GM19351 (cell line): ENCODE data around the gene COMTD1.
A peak's percentile ranks its signal among the peaks of the same experiment; 100 is the strongest.
"Not testable (repeated sequence)": the region's sequence is repeated elsewhere in the genome, so short reads cannot be mapped to it uniquely, and the experiment has no call there.

Experiments used
- ATAC-seq: cut with Tn5 transposase; IDR thresholded peaks from one replicate; pipeline ENCODE4 v1.9.1; 2021; ENCODE audit warnings: mild to moderate bottlenecking, moderate library complexity; ENCODE audit not compliant: unreplicated experiment

The COMTD1 gene

DNA sequence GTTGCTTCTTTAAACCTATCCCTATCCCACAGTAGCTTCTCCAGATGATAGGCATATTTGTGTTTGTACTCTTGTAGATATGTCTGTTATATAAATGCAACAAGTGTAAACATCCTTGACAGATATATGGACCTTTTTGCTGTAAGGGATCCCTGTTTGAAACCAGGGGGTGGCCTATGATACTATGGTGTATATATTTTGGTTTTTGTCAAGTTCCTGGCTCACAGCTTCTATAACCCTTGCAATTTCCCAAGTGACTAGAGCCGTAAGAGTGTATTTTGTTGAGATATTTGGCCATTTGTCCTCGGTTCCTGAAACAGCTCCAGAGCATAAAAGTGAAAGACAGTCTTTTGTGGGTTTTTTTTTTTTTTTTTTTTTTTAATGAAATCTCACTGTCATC lies 9.7 kb downstream of the COMTD1 start:
- no peak for ATAC-seq

- ATAC-seq = no peak
Observed at GRCh38 chr10:75223507-75223906, 12.2 kb downstream of the COMTD1 start.

DNA sequence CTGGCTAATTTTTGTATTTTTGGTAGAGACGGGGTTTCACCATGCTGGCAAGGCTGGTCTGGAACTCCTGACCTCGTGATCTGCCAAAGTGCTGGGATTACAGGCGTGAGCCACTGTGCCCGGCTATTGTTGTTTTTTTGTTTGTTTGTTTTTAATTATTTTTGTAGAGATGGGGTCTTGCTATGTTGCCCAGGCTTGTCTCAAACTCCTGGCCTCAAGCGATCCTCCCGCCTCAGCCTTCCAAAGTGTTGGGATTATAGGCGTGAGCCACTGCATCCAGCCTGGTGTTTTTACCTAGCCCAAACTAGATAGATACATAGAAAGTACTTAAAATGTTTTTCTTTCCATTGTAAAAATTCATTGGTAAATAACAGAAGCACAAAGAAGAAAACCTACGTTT lies 14.3 kb downstream of the COMTD1 start:
- not testable (repeated sequence) for ATAC-seq

DNA sequence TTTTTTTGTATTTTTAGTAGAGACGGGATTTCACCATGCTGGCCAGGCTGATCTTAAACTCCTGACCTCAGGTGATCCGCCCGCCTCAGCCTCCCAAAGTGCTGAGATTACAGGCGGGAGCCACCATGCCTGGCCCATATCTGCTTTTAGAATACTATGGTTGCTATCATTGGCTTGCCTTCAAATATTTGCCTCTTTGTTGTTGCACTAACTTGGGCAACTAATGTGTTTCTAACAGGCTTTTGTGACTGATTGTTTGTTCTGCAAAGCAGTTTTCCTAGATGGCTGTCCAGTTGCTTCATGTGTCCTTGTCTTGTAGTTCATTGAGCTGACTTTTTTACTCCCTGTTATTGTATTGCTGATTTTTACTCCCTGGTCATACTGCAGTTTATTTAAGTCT lies 15.5 kb downstream of the COMTD1 start:
- no peak for ATAC-seq

GRCh38 chr10:75212343-75212742 lies 23.4 kb downstream of the COMTD1 start:
- ATAC-seq = no peak

DNA sequence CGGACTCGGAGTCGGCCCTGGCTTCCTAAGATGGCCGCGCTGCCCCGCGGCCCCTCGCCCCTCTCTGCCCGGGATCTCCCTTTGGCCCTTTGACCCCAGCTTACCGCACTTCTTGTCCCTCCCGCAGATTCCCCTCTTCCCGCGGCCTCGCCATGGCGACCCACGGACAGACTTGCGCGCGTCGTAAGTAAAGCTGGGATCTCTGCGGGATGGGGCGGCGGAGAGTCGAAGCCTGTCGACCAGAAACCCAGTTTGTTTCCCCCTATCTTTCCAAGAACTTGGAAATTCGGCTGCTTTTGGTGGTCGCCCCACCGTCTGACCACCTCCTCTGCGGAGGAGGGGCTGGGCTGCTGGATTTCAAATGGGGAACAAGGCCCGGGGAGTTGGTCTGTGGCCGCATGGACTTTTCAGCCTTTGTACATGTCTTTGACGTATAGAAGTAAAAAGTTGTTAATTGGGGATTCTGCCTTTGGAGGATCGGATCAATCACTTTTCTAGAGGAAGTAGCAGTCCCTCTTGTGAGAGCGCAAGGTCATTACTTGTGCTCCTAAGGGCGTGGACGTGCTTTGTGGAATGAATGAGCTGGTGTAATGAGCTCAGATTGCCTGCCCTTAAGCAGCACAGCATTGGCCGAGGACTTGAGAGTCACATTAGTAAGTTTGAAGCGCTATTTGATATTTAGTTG lies 24.6 kb downstream of the COMTD1 start:
- ATAC-seq = no peak

DNA sequence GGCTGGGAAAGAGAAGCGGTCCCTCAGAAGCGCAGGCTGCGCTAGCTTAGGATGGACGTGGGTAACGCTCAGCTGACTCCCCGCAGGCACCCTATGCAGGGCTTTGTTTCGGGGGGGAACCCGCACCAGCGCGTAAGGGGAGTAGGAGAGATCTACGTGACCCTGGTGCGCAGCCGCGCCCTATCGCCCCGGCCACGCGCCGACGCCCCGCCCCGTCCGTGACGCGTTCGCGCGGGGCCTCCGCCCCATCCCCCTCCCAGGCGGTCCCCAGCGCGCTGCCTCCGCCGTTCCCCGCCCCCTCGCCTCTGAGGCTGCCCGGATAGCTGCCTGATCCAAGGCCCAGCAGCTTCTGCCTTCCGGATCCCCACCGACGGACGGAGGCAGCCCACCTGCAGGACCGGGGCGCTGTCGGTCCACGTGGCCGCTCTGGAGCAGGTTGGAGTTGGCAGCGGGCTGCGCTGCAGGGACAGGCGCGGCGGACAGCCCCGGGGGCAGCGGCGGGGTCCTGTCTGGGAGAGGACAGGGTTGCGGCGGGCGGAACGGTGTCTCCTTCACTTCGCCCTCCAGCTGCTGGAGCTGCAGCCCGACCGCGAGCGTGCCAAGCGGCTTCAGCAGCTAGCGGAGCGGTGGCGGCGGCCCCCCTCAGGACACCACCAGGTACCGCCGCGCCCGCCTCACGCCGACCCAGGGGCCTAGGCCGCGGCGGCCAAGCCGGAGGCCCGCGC lies 25.3 kb downstream of the COMTD1 start, which contains the start of gene VDAC2:
Gene VDAC2 (plus strand): TSS at position 515 of the 725 bp plus-strand sequence. CDS start 363 bp downstream, outside the sequence.
- ATAC-seq = peak; percentile 85

DNA sequence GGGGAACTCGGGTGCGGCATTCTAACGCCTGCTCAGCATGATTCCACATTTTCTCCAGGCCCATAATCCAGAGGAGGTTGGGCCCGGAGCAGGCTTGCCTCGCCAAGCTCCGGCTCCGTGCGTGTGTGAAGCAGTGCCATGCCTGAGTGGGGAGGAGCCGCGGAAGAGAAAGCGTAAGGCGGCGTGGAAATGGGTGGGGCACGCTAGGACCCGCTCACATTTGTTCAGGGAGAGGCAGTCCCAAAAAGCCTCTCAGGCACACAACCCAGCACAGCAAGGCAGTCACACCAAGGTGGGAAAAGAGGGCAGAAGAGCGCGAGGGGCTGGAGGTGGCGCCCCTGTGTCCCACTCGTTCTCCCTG lies 25.9 kb downstream of the COMTD1 start:
- ATAC-seq = peak; percentile 66

GRCh38 chr10:75209086-75209920 lies 26.5 kb downstream of the COMTD1 start:
- ATAC-seq = peak; percentile 2

- ATAC-seq = no peak
Observed at GRCh38 chr10:75208181-75208580, 27.6 kb downstream of the COMTD1 start.

GRCh38 chr10:75207857-75208144 lies 28.0 kb downstream of the COMTD1 start:
- no peak for ATAC-seq

DNA sequence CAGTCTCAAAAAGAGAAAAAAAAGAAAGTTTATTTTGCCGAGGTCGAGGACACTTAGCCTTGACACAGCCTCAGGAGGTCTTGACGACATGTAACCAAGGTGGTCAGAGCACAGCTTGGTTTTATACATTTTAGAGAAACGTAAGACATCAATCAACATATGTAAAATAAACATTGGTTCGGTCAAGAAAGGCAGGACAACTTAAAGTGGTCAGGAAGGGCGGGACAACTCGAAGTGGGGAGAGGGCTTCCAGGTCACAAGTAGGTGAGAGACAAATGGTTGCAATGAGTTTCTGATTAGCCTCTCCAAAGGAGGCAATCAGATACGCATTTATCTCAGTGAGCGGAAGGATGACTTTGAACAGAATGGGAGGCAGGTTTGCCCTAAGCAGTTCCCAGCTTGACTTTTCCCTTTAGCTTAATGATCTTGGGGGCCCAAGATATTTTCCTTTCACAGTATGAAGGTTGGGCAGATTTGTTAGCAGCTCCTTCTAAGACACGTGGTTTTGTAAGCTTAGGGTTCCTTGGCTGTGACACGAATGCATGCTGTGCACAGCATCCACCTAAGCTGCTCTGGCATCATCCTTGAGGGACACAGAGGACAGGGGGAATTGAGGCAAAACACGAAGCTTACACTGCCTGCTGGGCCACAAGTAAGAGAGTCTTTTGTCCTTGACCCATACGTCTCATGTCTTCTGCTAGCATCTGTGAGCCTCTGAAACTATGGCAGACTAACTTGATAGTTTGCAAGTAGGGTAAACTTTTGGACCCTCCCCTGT lies 28.5 kb downstream of the COMTD1 start:
- ATAC-seq = no peak

GRCh38 chr10:75206638-75207037 lies 29.1 kb downstream of the COMTD1 start:
- ATAC-seq = not testable (repeated sequence)

DNA sequence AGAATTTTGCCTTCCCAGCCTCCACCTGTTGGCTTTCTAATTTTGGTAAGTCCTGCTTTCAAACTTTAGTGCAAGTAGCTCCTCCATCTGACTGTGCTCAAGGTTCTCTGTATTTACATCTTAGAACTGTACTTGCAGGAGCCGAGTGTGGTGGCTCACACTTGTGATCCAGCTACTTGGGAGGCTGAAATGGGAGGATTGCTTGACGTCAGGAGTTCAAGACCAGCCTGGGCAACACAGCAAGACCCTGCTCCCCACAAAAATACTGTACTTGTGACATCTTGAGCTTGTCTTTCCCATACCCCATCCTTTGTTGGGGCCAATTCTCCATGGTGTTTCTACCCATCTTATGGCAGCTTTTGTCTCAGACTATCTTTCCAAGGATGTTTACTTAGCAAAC lies 29.8 kb downstream of the COMTD1 start:
- ATAC-seq = no peak

GRCh38 chr10:75203724-75204123 lies 32.0 kb downstream of the COMTD1 start:
- ATAC-seq = no peak

- ATAC-seq = not testable (repeated sequence)
Observed at GRCh38 chr10:75203046-75203620, 32.6 kb downstream of the COMTD1 start.

GRCh38 chr10:75202321-75203045 lies 33.3 kb downstream of the COMTD1 start:
- ATAC-seq = no peak

DNA sequence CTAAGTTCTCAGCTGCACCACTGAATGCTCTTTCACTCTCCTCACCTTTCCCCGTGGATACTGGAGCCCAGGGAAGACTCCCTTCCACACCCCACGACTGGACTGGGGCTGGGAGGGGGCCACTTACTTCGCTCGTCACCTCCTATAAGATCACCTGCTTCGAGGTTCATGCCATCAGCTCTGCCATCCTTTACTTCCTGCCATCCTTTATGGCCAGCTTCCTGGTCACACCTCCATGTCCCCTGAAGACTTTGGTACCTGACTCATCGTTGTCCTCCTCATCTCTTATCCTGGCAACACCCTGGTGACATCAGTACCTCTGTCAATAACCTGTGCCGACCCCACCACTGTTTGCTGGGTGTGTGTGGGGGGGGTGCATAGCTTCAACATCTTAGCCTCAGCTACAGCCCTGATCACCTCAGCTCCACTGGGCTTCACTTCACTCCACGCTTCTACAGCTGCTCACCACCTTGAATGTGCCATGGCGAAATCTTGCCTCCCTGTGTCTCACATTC lies 33.9 kb downstream of the COMTD1 start:
- ATAC-seq = no peak

DNA sequence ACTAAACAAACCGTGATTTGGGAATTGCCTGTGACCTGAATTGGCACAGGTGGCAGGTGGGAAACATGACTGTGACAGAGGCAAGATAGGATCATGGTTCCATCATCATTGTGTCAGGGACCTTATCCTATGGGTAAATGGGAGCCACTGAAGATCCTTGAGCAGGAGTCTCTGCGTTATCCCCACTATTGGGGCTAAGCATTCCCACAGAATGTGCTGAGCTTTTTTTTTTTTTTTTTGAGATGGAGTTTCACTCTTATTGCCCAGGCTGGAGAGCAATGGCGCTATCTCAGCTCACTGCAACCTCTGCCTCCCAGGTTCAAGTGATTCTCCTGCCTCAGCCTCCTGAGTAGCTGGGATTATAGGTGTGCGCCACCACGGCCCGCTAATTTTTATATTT lies 35.8 kb downstream of the COMTD1 start:
- not testable (repeated sequence) for ATAC-seq

GRCh38 chr10:75197906-75198305 lies 37.9 kb downstream of the COMTD1 start:
- ATAC-seq = no peak
